ENCODE results near the gene TFG.

- TF ChIP-seq, protein P1, sequence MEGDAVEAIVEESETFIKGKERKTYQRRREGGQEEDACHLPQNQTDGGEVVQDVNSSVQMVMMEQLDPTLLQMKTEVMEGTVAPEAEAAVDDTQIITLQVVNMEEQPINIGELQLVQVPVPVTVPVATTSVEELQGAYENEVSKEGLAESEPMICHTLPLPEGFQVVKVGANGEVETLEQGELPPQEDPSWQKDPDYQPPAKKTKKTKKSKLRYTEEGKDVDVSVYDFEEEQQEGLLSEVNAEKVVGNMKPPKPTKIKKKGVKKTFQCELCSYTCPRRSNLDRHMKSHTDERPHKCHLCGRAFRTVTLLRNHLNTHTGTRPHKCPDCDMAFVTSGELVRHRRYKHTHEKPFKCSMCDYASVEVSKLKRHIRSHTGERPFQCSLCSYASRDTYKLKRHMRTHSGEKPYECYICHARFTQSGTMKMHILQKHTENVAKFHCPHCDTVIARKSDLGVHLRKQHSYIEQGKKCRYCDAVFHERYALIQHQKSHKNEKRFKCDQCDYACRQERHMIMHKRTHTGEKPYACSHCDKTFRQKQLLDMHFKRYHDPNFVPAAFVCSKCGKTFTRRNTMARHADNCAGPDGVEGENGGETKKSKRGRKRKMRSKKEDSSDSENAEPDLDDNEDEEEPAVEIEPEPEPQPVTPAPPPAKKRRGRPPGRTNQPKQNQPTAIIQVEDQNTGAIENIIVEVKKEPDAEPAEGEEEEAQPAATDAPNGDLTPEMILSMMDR (IDR thresholded peaks at IDR 0.05), result no peak
- no peak for TF ChIP-seq POLR2A (IDR thresholded peaks at IDR 0.05)
Measured at GRCh38 chr3:100745617-100746016, 36.3 kb downstream of the TFG start.

Data from uterus (tissue), 2 donors.